SIG-M5 treated with dmso at 0.1 percent for 504 hours (cell line): ENCODE data around the gene ERBB4.

Experiments
- DNase-seq: peaks from one replicate; lab custom pipeline; 2025; ENCODE audit not compliant: unreplicated experiment; lab: John Stamatoyannopoulos, UW

Gene ERBB4

DNA sequence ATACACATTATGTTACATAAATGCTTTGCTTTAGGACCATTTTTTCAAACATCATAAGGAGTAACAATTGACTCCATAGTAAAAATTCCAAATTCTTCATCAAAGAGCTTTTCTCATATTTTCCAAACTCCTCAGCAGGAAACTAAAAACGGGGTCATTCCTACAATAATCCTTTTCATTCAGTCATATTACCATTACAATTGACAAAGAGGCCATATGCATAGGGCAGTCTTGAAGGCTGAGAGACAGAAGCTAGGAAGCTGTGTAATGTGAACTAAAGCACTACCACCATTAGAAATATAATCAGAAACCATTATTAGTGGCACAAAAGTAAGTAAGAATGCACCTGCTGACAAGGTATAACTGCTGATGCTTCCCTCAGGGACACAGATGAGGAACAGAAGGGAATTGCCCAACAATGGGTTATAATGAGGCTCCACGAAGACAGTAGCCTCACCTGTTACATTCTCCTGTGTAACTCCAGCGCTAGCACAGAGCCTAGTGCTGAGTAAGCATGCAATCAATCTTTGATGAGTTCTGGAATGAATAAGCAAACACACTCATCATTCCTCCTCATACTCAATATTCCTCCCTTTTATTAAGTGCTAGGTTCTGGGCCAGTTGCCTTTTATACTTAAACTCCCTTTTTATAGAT, 1039.9 kb downstream of the ERBB4 start:
- no peak for DNase-seq

DNA sequence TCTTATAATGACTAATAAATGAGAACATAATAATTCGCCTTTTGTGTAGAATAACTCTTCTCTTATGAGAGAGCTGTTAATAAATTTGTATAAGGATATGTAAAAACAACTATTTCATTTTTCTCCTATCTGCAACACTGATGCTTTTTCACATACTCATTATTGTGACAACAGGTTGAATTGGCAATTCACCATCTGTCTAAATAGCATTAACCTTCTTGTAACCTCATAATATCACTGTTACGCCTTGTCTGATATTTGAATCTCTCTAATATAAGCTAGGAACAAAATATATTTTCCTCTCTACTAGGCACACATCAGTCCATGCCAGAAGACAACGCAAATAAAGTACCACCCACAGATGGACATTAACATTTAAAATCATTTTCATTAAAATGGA, 1043.3 kb downstream of the ERBB4 start:
- no peak for DNase-seq

DNA sequence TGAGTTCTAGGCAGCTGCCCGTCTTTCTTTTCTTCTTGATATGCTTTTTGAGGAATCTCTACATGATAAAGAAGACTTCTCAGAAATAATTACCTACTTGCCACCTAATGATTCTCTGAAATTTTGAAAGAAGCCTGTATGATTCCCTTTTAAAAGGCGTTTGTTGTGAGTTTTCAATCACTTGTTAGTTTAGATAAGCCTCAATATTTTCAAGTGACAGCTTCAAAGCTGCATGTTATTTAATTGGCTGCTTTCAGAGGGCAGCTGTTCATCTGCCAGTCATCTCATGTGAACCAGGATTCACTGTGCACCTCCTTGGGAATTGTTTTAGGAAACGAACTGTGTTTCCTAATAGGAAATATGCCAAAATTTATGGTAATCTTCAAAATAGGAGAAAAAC, 1044.1 kb downstream of the ERBB4 start:
- no peak for DNase-seq

DNA sequence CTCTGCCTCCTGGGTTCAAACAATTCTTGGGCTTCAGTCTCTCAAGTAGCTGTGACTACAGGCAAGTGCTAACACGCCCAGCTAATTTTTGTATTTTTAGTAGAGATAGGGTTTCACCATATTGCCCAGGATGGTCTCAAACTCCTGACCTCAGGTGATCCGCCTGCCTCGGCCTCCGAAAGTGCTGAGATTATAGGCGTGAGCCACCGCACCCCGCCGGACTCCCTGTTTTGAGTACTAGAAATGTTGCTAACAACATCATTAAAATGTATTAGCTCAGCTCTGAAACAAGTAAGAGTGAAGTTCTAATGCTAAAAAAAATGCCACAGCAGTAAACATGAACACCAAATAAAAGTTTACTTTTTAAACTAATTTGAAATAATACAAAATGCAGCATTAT, 1044.5 kb downstream of the ERBB4 start:
- DNase-seq: no peak

DNA sequence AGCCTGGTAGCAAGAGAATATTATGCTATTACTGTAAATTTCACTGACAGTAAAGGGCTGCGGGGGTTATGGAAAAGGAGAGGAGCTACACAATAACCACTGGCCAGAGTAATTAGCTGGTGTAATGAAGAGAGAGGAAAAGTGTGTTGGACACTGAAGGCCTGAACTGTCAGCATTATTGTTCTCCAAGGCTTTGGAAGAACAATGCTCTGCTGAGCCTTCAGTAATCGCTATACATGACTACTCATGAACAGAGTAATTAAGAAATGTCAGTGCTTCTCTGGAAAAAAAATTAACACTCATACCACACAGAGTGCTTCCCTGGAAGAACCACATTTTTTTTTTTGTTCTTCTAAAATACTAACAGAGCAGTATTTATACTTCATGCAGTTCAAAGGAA, 1050.9 kb downstream of the ERBB4 start:
- DNase-seq: no peak

DNA sequence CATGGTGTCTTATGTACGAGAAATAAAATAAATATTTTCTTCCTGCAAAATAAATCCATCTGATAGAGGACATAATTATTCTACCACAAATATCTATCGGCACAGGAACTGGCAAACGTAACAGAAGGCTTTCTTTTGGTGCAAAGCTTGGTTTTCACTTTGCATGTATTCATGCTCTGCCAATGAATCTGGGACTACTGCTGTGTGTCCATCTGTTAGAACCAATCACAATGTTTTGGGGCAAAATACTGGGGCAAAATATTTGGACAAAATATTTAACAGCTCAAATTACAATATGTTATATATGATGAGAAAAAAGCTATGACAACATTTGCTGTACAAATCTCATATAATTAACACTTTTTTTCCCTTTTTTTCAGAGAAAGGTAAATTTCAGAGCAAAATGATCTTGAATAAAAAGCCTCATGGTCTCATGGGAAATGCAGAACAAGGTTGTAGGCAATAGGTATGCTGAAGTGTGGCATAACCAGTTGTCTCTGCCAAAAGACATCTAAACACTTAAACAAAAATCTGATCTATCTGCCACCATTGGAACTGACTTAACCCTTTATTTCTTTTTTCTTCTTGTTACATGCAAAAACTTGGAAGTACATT, 1059.0 kb downstream of the ERBB4 start:
- no peak for DNase-seq

DNA sequence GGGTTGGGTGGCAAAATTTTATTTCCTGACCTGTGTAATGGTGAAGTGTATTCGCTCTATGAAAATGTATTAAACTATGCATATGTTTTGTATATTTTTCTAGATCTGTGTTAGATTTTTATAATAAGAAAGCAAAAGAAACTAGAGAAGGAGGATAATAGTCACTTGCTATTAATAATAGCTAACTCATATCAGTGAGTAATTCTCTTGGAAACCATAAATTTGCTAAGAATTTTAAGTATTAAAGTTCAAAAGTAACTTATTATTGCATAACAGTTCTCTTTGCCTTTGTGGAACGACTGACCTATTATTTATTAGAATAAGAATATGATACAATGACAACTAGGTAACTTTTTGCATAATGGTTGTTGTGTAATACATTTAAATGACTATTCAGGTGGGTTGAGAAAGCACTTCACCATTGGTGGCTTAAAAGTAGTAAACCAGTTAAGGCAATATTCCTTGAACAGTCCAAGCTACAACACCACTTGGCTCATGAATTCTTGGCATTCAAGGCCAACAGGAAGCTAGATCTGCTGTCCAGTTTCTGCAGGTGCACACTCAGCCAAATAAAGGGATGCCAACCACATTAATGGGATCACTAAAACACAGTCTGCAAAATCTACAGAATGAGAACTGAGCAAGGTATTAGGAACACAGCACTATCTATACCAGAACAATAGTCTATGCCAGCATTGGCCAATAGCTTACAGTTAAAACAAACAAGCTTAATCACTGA, 1060.9 kb downstream of the ERBB4 start:
- no peak for DNase-seq

DNA sequence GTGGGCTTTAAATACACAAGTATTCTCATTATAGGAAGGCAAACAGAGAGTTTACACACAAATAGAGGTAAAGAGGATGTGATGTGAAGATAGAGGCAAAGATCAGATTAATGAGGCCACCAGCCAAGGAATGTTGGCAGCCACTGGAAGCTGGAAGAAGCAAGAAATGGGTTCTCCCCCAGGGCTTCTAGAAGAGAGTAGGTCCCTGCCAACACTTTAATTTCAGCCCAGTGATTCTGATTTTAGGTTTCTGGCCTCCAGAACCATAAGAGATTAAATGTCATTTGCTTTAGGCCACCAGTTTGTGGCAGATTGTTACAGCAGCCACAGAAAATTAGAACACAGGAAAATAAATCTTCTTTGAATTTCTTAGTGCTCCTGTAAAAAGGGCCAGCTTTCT, 1065.5 kb downstream of the ERBB4 start:
- DNase-seq: no peak

DNA sequence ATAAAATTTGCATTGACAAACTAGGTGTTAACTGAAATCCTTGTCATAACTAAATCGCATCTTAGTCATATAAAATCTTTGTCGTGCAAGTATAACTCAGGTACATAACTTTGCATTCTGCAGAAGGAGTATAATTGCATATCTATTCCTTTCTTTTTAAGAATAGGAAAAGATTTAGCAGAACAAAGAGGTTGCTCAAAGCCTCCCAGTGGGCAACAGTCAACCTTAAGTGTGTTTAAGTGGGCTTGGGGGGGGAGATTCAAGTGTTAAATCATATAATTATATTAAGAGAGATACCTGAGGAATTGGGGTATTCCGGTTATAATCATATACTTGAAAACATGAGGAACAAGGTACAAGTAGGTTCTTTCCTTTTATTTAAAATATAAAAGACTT, 1068.9 kb downstream of the ERBB4 start:
- DNase-seq: no peak

DNA sequence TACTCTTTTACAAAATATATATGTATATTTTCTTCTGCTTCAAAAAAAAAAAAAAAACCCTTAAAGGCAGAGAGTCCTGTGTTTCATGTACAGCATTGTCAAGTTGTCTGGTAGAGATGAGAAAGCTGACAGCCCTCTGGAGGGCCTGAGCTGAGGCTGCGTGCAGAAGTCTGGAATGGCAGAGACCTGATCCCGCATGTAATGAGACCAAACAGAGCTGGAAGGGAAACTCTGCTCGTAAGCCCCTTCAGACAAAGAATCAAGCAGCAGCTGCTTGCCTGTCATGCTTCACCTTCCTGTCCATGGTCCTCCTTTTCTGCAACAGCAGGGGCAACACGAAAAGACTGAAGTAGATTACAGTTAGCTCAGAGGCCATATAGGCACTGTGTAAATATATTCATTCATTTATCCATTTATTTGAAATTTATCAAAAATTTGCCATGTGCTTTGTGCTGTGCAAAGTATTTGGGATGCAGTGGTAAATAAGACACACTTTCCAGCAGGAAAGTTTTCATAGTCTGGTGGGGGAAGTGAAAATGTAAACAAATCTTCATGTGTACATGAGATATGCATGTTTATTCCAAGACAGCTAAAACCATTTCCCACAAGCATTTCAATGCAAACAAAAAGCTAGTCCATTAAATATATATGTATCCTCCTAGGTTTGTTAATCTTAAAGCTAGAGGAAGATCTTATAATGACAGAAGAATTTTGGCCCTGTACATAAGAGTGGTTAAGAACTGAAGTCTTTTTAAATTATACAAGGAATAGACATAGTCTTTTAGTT, 1069.5 kb downstream of the ERBB4 start:
- DNase-seq: no peak

DNA sequence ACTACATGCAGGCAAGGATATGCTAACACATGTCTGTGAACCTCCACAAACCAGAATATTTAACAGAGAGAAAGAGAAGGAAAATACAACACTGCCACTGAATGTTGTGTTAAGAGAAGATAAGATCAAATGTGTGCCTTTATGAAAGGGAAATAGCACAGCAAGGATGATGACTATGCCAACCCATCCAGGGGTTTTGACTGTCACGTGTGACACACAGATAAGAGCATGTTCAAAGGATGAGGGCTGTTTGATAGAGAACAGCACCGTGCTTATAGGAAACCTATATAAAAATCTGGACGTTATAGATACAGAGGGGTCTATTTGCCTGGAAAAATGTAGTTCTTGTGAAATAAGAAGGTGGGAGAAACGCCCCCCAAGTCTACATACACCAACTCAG, 1070.4 kb downstream of the ERBB4 start:
- no peak for DNase-seq

DNA sequence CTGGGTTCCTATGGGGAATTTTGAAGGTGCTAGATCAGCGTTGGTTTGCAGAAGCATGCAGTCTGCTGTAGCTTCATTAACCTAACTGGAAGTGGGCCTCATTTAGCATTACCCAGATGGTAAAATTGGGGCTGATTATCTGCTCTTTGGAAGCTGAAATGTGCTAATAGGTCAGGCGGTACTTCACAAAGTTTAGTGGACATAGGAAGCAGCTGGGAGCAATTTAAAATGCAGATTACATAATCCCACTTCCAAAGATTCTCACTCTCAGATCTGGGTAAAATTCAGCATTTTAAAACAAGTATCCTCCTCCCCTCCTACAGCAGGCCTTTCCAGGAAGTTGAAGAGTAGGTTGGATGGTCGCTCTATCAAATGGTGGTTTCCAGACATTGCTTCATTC, 1075.2 kb downstream of the ERBB4 start:
- DNase-seq: no peak

DNA sequence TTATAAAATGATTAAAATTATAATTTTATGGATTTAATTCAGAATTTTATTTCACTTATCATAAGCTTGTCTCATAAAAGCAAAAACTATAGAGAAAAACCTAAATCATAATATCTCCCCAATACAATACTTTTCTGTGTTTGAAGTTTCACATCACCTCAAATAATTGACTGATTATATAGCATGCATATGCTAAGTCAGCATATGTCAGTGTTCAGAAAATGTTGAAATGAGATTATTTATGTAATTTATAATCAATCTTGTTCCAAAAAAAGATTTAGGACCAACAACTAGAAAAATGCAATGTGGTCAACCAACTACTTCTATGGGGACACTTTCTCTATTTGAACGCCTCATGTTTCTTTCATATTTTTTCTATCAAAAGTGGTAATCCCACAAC, 1079.6 kb downstream of the ERBB4 start:
- no peak for DNase-seq

DNA sequence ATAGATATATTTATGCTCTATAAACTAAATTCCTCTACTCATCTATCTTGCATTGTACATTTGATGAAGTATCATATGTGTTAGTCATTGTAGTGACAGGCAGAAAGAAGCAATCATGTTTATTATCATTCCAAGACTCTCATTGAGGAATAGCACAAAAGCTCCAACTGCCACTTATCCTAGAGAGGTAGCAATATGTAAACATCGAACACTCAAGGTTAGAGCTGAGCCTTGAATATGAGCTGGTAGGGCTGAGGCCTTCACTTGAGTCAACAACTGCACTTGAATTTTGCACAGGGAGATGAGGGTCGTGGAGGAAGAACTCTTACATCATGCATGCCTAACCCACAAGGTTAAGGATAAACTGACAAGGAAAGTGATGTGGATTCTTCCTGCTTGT, 1081.3 kb downstream of the ERBB4 start:
- no peak for DNase-seq

DNA sequence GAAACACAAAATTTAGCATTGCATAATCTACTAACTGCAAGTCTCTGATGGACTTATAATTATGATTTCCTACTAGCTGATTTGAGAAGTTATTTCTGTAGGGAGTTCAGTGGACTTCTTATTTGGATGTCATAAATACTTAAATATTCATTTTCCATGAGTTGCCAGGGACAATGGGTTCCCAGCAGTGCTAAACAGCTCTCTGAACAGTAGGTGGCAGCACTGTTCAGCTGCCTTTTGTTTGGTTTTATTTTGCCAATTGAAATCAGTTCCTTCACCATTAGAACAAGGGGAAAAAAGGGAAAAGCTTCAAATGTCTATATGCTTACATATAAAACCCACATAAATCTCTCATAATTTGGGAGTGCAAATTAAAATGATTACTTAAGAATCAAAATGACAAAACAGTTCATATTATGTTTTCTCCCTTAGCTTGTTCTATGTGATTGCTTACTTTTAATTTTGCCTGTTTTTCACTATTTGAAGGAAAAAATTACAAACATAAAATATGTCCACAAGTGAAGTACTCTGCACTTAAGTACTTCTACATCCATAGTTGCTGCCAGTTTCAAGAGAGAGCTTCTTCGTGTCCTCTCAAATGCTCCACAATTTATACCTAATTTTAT, 1083.3 kb downstream of the ERBB4 start:
- DNase-seq: peak; percentile 43

DNA sequence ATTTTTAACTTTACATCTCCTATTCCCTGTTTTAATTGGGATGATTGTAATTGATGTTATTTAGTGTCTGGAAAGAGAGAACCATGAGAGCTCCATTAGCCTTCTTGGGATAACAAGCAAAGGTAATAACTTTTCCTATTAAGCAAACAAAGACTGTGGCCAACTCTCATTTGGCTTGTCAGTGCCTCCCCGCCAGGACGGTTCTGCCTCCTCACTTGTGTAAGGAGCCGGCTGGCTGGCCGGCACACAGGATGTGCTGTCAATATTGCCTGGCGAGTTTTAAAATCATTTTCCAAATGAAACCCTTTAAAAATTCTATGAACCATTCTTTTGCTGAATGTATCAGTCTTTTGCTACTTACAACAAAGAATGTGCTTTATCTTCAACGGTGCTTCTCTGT, 1083.9 kb downstream of the ERBB4 start:
- DNase-seq: no peak

DNA sequence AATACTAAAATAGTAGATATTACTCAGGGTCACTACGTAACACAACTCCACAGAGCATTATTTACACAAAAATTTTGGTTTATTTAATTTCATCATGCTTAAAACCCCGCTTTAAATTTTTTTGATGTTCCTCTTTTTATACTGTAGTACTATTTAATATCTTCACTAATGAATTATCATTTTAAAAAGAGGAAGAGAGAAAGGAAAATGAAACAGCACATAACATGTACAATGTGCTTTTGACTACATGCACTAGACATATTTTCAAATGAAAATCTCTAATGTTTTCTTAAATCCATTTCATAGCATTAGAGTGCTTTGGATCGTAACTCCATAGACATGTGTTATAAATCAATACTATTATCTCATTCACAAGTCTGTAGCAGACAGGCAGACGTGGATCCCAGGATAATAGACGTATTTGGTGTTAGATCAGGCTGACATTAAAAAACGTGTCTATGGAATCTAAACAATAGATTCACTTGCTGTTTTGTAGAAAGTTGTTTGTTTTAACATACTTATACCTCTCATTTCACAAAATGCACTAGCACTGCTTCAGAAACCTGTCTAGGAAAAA, 1085.2 kb downstream of the ERBB4 start:
- no peak for DNase-seq

DNA sequence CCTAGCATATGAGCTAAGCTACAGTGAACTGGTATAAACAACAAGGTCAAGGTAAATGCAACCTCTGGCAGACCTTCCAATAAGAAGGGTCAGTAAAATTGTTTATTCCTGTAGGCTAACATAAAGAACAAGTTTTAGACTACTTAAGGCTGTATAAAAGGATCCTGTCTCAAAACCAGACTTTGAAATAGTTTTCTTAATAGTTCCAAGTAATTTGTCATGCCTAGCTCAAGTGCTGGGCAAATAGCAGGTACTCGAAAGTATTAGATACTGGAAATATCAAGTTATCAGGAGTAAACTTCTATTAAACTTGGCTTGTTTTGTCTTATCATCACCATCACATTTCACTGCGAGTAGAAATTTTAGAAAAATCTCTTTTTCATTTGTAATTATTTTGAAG, 1087.0 kb downstream of the ERBB4 start:
- no peak for DNase-seq

DNA sequence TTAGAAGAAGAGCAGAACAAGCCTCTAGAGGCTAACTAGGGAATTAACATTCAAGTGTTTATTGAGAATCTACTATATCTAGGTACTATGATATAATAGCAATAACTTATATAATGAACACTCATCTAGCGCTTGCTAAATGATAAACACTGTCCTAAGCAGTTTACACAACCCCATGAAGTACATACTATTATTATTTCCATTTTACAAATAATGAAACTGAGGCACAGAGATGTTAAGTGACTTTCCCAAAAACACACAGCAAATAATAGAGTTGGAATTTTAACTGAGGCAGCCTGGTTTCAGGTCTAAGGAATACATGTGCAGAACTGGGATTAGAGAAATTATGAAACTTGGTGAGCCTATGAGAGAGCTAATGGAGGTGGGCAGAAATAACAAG, 1088.8 kb downstream of the ERBB4 start:
- DNase-seq: no peak

DNA sequence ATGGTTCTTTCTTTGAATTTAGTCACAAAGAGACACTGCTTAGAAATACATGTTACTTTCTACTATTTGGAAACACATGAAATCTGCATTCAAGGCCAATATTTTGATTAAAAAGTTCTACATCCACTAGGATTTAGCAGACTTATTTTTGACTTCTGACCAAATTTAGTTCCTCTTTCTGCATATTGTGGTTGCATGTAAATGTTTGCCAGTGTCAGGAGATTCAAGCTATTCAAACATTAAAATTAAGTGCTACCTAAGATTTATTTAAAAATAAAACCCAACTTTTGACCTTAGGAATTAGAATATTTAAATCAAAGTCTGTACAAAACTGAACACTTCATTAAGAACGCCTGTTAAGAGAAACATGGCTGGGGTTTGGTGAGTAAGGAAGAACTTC, 1091.1 kb downstream of the ERBB4 start:
- DNase-seq: no peak

DNA sequence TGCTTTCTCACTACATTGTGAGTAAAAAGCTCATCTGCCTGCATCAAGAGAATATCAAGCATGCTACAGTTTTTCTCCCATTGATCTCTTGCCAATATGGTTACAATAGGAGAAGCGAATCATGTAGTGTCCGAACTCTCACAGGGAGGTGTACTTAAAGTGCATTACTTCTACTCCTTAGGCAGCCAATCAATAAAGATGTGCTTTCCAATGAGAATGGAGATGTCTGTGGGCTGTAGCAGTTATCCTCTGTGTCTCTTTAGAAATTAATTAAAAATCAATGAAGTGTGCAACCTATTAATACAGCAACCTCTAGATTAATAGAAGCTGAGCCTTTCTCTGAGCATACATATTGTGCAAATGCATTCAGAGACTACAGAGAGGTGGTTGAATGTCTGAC, 1098.5 kb downstream of the ERBB4 start:
- no peak for DNase-seq
